HG03432 (cell line): Measurements from ENCODE around the gene HMGXB4.
"Not testable (repeated sequence)": the region's sequence is repeated elsewhere in the genome, so short reads cannot be mapped to it uniquely, and the experiment has no call there.

ENCODE experiments used
- ATAC-seq: cut with Tn5 transposase; IDR thresholded peaks from one replicate; pipeline ENCODE4 v1.9.1; 2021; ENCODE audit warnings: mild to moderate bottlenecking, moderate library complexity; ENCODE audit not compliant: unreplicated experiment

The HMGXB4 gene, protein sequence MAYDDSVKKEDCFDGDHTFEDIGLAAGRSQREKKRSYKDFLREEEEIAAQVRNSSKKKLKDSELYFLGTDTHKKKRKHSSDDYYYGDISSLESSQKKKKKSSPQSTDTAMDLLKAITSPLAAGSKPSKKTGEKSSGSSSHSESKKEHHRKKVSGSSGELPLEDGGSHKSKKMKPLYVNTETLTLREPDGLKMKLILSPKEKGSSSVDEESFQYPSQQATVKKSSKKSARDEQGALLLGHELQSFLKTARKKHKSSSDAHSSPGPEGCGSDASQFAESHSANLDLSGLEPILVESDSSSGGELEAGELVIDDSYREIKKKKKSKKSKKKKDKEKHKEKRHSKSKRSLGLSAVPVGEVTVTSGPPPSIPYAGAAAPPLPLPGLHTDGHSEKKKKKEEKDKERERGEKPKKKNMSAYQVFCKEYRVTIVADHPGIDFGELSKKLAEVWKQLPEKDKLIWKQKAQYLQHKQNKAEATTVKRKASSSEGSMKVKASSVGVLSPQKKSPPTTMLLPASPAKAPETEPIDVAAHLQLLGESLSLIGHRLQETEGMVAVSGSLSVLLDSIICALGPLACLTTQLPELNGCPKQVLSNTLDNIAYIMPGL

DNA sequence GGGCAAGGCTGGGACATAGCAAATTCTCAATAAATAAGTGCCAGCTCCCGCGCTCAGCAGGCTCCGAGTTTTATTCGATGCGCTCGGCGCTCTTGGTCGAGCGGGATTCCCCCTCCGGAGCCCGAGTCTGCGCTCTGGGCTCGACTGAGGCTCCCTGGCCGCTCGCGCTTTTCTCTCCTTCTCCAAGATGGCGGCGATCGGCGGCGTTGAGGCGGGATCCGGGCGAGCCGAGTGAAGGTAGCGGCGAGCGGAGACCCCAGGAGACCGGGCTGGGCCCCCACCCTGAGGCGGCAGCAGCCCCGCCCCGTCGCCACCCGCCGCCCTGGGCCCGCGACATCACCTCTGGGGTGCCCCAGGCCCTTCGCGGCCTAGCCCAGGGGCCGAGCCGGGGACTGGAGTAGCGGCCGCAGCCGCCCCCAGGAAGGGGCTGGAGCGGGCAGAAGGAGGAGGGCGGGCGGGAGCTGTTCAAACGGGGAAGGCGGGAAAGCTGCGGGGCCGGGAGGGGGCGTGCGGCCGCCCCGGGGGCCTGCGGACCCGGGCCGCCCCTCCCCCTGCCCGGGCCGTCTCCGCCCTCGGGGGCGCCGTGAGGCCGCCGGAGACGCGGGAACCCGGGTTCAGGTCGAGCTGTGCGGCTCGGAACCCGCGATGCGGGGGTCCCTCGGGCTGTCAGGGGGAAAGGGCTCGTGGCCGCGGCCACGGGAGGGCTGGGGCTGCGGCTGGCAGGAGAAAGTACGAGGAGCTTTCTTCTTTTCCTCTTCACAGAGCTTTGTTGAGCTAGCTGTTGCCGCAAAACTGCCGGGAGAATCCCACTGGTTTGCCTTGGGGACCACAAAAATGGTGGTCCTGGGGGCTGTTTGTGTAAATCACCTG, at the start of gene HMGXB4:
Gene HMGXB4 (plus strand): TSS at position 173 of the 870 bp plus-strand sequence. CDS start 4,898 bp downstream, outside the sequence.
- ATAC-seq = peak; percentile 92

DNA sequence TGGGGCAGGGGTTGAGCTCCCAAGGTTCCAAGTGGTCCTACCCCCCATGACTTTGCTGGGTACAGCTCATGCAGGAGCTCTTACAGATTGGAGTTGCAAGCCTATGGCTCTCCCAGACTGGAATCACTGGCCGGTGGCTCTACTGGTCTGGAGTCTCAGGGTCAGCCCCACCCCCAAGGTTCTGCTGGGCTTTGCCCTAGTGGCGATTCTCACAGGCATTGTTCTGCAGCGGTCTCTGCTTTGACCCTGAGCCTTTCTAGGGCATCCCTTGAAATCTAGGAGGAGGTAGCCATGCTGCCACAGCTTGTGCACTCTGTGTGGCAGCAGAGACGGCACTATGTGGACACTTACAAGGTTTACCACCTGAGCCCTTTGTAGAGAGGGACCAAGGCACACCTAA, 49.3 kb upstream of the HMGXB4 start:
- no peak for ATAC-seq

GRCh38 chr22:35209203-35209602, 48.1 kb upstream of the HMGXB4 start:
- ATAC-seq = no peak

DNA sequence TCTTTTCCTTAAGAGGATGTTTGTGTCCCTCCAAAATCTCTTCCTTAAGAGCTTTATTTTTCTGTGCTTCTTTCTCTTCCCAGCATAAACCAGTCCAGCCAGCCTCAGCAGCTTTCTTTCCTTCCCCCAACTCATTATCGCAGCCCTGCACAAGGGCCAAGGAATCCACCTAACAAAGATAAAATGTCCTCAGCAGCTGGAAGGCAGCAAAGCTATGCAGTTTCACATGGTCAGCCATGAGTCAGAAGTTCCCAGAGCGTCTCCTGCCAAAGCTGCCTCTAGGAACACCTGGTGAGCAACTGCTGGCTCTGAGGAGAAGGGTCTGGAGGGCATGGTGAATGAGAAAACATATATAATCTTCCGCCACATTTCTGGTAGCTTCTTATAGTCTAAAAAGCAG, 45.3 kb upstream of the HMGXB4 start:
- ATAC-seq = no peak

DNA sequence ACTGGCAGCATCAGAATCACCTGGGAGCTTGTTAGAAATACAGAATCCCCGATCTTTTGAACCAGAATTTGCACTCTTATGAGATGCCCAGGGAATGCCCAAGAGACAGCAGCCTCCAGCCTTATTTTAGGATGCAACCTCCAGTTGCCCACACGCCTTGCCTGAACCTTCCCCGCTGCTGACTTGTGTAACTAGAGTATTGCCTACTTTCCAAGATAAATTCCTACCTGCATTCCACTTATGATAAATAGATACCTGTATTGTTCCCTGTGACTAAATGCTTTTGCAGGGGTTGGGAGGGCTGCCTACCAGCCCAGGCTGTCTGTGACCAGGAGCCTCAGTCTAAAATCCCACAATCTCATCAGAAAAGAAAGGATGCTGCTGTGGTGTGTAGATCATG, 44.3 kb upstream of the HMGXB4 start:
- no peak for ATAC-seq

DNA sequence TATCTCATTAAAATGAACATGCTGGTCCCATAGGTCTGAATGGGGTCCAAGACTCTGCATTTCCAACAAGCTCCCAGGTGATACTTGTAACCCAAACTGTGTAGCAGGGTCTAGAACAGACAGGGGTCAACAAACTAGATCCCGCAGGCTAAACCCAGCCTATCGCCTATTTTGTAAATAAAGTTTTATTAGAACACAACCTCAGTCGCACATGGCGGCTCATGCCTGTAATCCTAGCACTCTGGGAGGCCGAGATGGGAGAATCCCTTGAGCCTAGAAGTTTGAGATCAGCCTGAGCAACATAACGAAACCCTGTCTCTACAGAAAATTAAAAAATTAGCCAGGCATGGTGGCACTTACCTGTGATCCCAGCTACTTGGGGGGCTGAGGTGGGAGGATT, 42.3 kb upstream of the HMGXB4 start:
- no peak for ATAC-seq

GRCh38 chr22:35215993-35216392, 41.3 kb upstream of the HMGXB4 start:
- ATAC-seq = no peak

DNA sequence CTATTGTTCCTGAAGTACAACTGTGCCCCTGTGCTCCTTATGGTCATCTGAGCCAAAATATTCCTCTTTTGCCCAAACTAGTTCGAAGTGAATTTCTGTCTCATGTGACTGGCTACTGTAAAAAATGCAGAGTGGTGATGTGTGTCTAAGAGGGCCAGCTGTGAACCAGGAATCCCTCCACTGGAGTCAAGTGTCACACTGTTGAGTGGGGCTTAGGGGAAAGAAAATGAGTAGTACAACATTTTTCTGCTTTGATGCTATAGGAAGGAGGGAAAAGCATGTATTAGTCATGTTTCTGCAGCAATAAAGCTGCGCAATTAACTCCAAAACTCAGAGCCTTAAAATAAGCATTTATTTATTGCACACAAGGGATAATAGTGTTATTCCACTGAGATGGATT, 39.8 kb upstream of the HMGXB4 start:
- no peak for ATAC-seq

GRCh38 chr22:35218079-35218478, 39.2 kb upstream of the HMGXB4 start:
- no peak for ATAC-seq

DNA sequence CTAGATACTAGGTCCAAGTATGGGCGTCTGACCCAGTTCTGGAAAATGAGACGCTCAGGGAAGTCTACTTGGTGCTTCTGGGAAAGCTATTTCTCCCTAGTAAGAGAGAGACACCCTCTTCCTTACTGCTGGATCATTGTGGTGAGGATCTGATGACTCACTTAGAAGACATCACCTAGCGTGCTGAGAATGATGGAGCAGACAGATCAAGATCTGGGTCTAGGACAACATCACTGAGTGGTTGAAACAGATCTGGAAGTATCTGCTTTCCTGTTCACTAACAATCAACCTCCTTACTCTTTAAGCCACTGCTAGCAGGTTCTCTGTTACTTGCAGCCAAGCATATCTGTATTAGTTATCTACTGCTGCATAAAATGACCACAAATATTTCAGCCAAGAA, 38.3 kb upstream of the HMGXB4 start:
- ATAC-seq = no peak

GRCh38 chr22:35220221-35220620, 37.1 kb upstream of the HMGXB4 start:
- ATAC-seq = no peak

DNA sequence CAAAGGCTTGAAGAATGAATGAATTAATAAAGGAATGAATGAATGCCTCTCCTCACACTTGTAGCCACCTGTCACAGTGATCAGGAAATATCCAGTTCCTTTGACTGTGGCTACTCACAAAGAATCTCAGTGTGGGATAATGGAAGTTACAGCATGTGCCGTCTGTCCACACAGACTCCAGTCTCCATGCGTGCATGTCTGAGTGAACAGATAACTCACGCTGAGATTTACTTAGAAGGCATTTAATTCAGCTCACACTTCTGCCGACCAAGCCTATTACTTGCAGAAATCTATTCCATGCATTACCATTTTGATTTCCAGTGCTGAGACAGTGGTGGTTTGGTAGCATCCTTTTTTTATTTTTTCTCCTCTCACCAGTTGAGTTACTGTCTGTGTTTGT, 32.3 kb upstream of the HMGXB4 start:
- ATAC-seq = no peak

DNA sequence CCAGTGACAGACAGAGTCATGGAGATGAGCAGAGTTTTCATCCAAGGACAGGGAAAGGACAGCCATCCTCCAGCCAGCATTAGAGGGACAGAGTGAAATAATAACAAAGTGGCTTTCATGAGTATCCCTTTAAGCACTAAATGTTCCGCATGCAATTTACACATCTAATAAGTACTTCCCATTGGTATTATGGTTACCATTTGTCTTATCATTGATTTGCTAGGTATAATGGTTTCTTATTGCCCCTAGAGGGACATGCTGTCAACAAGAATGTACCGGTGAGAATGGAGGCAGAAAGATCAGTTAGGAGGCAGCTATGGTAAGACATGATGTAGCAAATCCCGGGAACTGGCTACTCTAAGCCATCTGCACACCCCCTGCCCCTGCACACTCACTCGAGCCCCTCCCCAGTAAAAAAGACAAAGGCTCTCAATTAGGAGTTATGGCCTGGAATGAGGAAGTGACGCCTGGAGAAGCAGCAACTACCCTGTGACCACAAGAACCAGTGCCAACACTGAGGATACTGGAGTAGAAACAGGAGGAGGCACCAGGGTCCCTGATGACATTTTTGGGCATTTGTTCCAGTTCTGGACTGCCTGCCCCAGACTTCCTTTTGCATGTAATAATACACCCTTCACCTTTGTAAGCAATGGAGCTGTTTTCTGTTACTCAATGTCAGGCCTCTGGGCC, 30.2 kb upstream of the HMGXB4 start:
- no peak for ATAC-seq

GRCh38 chr22:35229865-35230264, 27.4 kb upstream of the HMGXB4 start:
- no peak for ATAC-seq

- ATAC-seq = no peak
Observed at GRCh38 chr22:35230417-35230816, 26.9 kb upstream of the HMGXB4 start.

DNA sequence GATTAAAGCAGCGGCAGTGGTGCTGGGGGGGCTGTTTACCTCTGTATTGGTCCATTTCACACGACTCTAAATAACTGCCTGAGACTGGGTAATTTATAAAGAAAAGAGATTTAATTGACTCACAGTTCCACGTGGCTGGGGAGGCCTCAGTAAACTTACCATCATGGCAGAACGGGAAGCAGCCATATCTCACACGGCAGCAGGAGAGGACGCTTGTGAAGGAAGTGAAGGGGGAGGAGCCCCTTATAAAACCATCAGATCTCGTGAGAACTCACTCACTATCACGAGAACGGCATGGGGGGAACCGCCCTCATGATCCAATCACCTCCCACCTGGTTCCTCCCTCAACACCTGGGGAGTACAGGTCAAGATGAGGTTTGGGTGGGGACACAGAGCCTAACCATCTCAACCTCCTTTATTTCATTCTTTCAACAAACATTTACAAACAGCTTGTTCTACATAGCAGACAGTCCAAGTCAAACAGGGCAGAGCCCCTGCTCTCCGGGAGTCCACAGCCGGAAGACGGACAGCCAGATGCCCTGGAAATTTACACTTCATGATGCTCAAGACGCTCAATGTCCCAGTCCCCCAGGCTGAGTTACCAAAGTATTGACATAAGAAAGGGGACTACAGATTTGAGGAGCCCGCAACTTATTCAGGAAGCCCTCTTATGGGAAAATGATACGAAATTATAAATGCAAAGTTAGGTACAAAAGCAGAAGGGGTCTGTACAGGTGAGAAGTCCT, 26.3 kb upstream of the HMGXB4 start:
- ATAC-seq = no peak

DNA sequence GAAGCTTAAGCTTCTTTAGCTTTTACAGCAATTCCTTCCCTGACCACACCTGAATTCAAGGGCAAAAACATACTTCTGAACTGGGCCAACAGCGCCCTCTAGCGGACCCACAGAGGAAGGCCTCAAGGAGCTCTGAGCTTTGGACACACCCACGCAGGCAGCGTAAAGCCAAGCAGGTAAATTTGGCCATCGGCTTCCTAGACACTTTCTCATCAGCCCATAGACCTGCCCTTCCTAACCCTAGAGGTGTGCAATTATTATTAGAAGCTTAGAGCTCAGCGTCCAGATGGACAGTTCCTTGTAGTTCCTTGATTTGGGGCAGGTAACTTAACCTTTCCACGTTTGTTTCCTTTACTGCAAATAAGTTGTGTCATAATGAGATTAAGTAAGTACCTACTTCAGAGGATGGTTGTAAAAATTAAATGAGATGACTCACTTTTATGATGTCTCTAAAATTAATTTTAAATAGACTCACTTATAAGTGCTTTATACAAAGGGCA, 25.7 kb upstream of the HMGXB4 start:
- no peak for ATAC-seq

DNA sequence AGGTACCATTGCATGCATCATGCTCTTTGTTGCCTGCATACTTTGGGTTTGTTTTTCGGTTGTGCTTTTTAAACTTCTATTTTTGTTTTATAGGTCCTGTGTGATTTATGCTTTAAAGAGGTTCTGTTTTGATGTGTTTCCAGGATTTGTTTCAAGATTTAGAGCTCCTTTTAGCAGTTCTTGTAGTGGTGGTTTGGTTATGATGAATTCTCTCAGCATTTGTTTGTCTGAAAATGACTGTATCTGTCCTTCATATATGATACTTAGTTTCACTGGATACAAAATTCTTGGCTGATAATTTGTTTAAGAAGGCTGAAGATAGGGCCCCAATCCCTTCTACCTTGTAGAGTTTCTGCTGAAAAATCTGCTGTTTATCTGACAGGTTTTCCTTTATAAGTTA, 18.5 kb upstream of the HMGXB4 start:
- not testable (repeated sequence) for ATAC-seq

GRCh38 chr22:35244507-35244906, 12.8 kb upstream of the HMGXB4 start:
- ATAC-seq = not testable (repeated sequence)

GRCh38 chr22:35250156-35250555, 7.1 kb upstream of the HMGXB4 start:
- ATAC-seq = no peak
